PC-3 (cell line): ENCODE data around the gene HK1. TPM values are rescaled to one million over a fixed set of nuclear protein-coding genes. Genes with fewer than 3 reads are reported as not detected.

Source experiments
- ATAC-seq: fragments of 200-7000 bp; cut with Tn5 transposase; 2 replicates; pipeline ENCODE4 v1.9.1; 2020; ENCODE audit warnings: mild to moderate bottlenecking, moderate library complexity
- BruUV-seq: library from RNA; stranded (reverse); fragments of 400-500 nt; replicated peaks from 2 replicates; lab custom pipeline; 2021; lab: Mats Ljungman, UMichigan
- CTCF ChIA-PET: fragments of 300-600 bp; sonication (Branson Sonifier 250); formaldehyde crosslinking; loops from one replicate; lab custom pipeline; 2022; ENCODE audit warnings: antibody characterized with exemption; lab: Charles Lee
- POLR2A ChIA-PET: fragments of 300-600 bp; sonication (Branson Sonifier 250); formaldehyde crosslinking; loops from one replicate; lab custom pipeline; 2022; ENCODE audit warnings: antibody characterized with exemption; ENCODE audit not compliant: unreplicated experiment; lab: Charles Lee
- DNase-seq: peaks from one replicate; pipeline ENCODE4 v3.0.0-alpha.2; 2015
- H2AFZ ChIP-seq: fragments of 300-600 bp; sonication (generic); 2 replicates; pipeline ENCODE4 v1.6.0; 2016; ENCODE audit warnings: antibody characterized with exemption, low read length
- H3F3A ChIP-seq: fragments of 300-600 bp; sonication (generic); one replicate; pipeline ENCODE4 v1.6.0; 2017; ENCODE audit warnings: antibody characterized with exemption, low read length, control low read depth, mild to moderate bottlenecking; ENCODE audit not compliant: unreplicated experiment
- H3K27ac ChIP-seq: fragments of 300-600 bp; sonication (generic); 2 replicates; pipeline ENCODE4 v1.5.1; 2016; ENCODE audit warnings: mild to moderate bottlenecking, low read length
- H3K27me3 ChIP-seq: fragments of 300-600 bp; sonication (generic); 2 replicates; pipeline ENCODE4 v1.6.1; 2016; ENCODE audit warnings: low read length, mixed read lengths
- H3K36me3 ChIP-seq: fragments of 300-600 bp; sonication (generic); 2 replicates; pipeline ENCODE4 v1.6.1; 2016; ENCODE audit warnings: low read depth, mixed run types, low read length, mixed read lengths
- H3K4me1 ChIP-seq: fragments of 300-600 bp; sonication (generic); 2 replicates; pipeline ENCODE4 v1.5.1; 2016; ENCODE audit warnings: low read length; ENCODE audit not compliant: insufficient read depth
- H3K4me2 ChIP-seq: fragments of 300-600 bp; sonication (generic); 2 replicates; pipeline ENCODE4 v1.6.0; 2016; ENCODE audit warnings: low read length
- H3K4me3 ChIP-seq: fragments of 300-600 bp; sonication (generic); 2 replicates; pipeline ENCODE4 v1.5.1; 2016; ENCODE audit warnings: mild to moderate bottlenecking, low read length, mixed read lengths
- H3K79me2 ChIP-seq: fragments of 300-600 bp; sonication (generic); 2 replicates; pipeline ENCODE4 v1.6.1; 2017; ENCODE audit warnings: low read length, mixed read lengths
- H3K9ac ChIP-seq: fragments of 300-600 bp; sonication (generic); 2 replicates; pipeline ENCODE4 v1.6.0; 2016; ENCODE audit warnings: mild to moderate bottlenecking, low read length
- H3K9me2 ChIP-seq: fragments of 300-600 bp; sonication (generic); replicated peaks from 2 replicates; pipeline ENCODE4 v1.6.1; 2016; ENCODE audit warnings: mixed run types, low read length, mixed read lengths
- H3K9me3 ChIP-seq: fragments of 300-600 bp; sonication (generic); 2 replicates; pipeline ENCODE4 v1.6.1; 2016; ENCODE audit warnings: low read length, mixed read lengths
- H4K20me1 ChIP-seq: fragments of 300-600 bp; sonication (generic); 2 replicates; pipeline ENCODE4 v1.6.1; 2016; ENCODE audit warnings: low read length, mixed read lengths
- CTCF ChIP-seq: fragments of 300-600 bp; sonication (generic); conservative IDR thresholded peaks from 2 replicates; pipeline ENCODE4 v1.5.1; 2017; ENCODE audit warnings: antibody characterized with exemption, low read depth, mild to moderate bottlenecking, low read length
- EZH2 ChIP-seq: fragments of 300-600 bp; sonication (generic); IDR thresholded peaks from one replicate; pipeline ENCODE4 v1.6.1; 2017; ENCODE audit warnings: antibody characterized with exemption, mild to moderate bottlenecking, low read length; ENCODE audit not compliant: unreplicated experiment
- EZH2phosphoT487 ChIP-seq: fragments of 300-600 bp; sonication (generic); IDR thresholded peaks from 2 replicates; pipeline ENCODE4 v1.6.1; 2018; ENCODE audit warnings: mild to moderate bottlenecking, antibody characterized with exemption, low read length, borderline replicate concordance
- intact Hi-C: fragments of 100-400 bp; cut with micrococcal nuclease; formaldehyde crosslinking; loops from 2 replicates; pipeline ENCODE4 v1.9.0; 2023
- total RNA-seq: library from RNA; depleted of rRNA; stranded (reverse); fragments of >200 nt; gene quantifications from 2 replicates; pipeline ENCODE4 v1.2.3, GENCODE V29; 2014

HK1 gene
- total RNA-seq, 1 experiment from 2014 or later: 189 TPM

GRCh38 chr10:69242040-69242851 lies 36.0 kb upstream of the HK1 start:
- no peaks in the 10 kb centered on the region for H3K79me2 ChIP-seq
- ChIA-PET POLR2A (interaction anchor here (0.6 kb wide), 1 partner anchor 869 kb away, joined by 3 read pairs; no protein-coding TSS in a partner anchor), CTCF (interaction anchor here (0.6 to 1.3 kb wide), 4 partner anchors 148 to 280 kb away, joined by 3 read pairs; no protein-coding TSS in a partner anchor)
- H3K27me3 ChIP-seq: no peaks in the 10 kb centered on the region
- H3K36me3 ChIP-seq: no peaks in the 10 kb centered on the region
- TF ChIP-seq EZH2phosphoT487 (no peak), EZH2 (no peak), CTCF (no peak)
- no peak overlapping the region for H3K27ac ChIP-seq
- no peak for ATAC-seq
- H3F3A ChIP-seq: no peaks in the 10 kb centered on the region
- intact Hi-C loops: no loop called here
- peaks cover 25% of the 10 kb centered on the region for H3K4me1 ChIP-seq
- H3K4me2 ChIP-seq: peak overlapping the region; percentile 48
- DNase-seq: no peak
- BruUV-seq: no TSS peak
- no peak overlapping the region for H3K4me3 ChIP-seq
- H3K9me2 ChIP-seq: no peaks in the 10 kb centered on the region
- no peaks in the 10 kb centered on the region for H4K20me1 ChIP-seq
- no peak overlapping the region for H3K9ac ChIP-seq
- peak overlapping the region; percentile 47 for H2AFZ ChIP-seq
- H3K9me3 ChIP-seq: no peaks in the 10 kb centered on the region

- CTCF ChIA-PET: no interaction called here
- no peaks in the 10 kb centered on the region for H3K27me3 ChIP-seq
These were observed 35.5 kb upstream of the HK1 start for GRCh38 chr10:69242852-69243212.

More at GRCh38 chr10:69242852-69243212, 35.5 kb upstream of the HK1 start:
- DNase-seq (no peak), ATAC-seq (no peak)
- Histone ChIP-seq H3K9me2 (no peaks in the 10 kb centered on the region), H3K36me3 (no peaks in the 10 kb centered on the region), H3K4me3 (no peak overlapping the region), H3K9ac (no peak overlapping the region), H4K20me1 (no peaks in the 10 kb centered on the region), H3K9me3 (no peaks in the 10 kb centered on the region), H3K4me2 (no peak overlapping the region), H2AFZ (no peak overlapping the region), H3K4me1 (peaks cover 23% of the 10 kb centered on the region), H3K27ac (no peak overlapping the region), H3F3A (no peaks in the 10 kb centered on the region), H3K79me2 (no peaks in the 10 kb centered on the region)
- no peak for TF ChIP-seq CTCF
- no peak for TF ChIP-seq EZH2phosphoT487
- TF ChIP-seq EZH2: no peak
- no TSS peak for BruUV-seq
- intact Hi-C loops: no loop called here
- POLR2A ChIA-PET: interaction anchor here (0.6 kb wide), 1 partner anchor 868 kb away, joined by 3 read pairs; no protein-coding TSS in a partner anchor
